Fibroblast of lung (primary cell): Measurements from ENCODE around the gene ANKRD44. TPM values are rescaled to one million over a fixed set of nuclear protein-coding genes. Genes with fewer than 3 reads are reported as not detected.
A peak's percentile ranks its signal among the peaks of the same experiment; 100 is the strongest.

Experiments
- DNase-seq, 2 donors: peaks; one replicate each; pipeline versions ENCODE4 v3.0.0 to v3.0.0-alpha.2; 2010; ENCODE audit warnings: low read depth in 2 of 2
- H2AFZ ChIP-seq: 2 replicates; pipeline ENCODE4 v1.5.1; 2012; ENCODE audit warnings: low read length, control low read depth, inconsistent platforms
- H3K27ac ChIP-seq: 2 replicates; pipeline ENCODE4 v1.5.1; 2011; ENCODE audit warnings: low read length, control low read depth; ENCODE audit not compliant: insufficient read depth
- H3K27me3 ChIP-seq: 2 replicates; pipeline ENCODE4 v1.5.1; 2011; ENCODE audit warnings: mild to moderate bottlenecking, low read length; ENCODE audit not compliant: control insufficient read depth, insufficient read depth
- H3K36me3 ChIP-seq: 2 replicates; pipeline ENCODE4 v1.5.1; 2011; ENCODE audit warnings: low read length; ENCODE audit not compliant: control insufficient read depth, insufficient read depth
- H3K4me1 ChIP-seq: 2 replicates; pipeline ENCODE4 v1.5.1; 2011; ENCODE audit warnings: low read length; ENCODE audit not compliant: control insufficient read depth, insufficient read depth; ENCODE audit errors: extremely low read depth
- H3K4me2 ChIP-seq: 2 replicates; pipeline ENCODE4 v1.5.1; 2011; ENCODE audit warnings: low read length, control low read depth; ENCODE audit not compliant: insufficient read depth; ENCODE audit errors: extremely low read depth
- H3K4me3 ChIP-seq, 4 experiments: fragments of 200-600 bp in 1 of 4; sonication (generic) in 1 of 4; replicated peaks in 1 of 4; 2 replicates each; pipeline ENCODE4 v1.5.1; 2011 to 2016; ENCODE audit warnings: low read length in 4 of 4, low read depth in 3 of 4, mild to moderate bottlenecking in 3 of 4, control low read depth in 2 of 4, inconsistent platforms in 1 of 4, mixed read lengths in 1 of 4; ENCODE audit not compliant: insufficient read depth in 1 of 4; ENCODE audit errors: control extremely low read depth in 1 of 4
- H3K79me2 ChIP-seq: 2 replicates; pipeline ENCODE4 v1.5.1; 2012; ENCODE audit warnings: mild to moderate bottlenecking, low read length, inconsistent platforms; ENCODE audit not compliant: control insufficient read depth, insufficient read depth
- H3K9ac ChIP-seq: 2 replicates; pipeline ENCODE4 v1.5.1; 2011; ENCODE audit warnings: mild to moderate bottlenecking, low read length, control low read depth; ENCODE audit not compliant: insufficient read depth
- H3K9me3 ChIP-seq: 2 replicates; pipeline ENCODE4 v1.5.1; 2012; ENCODE audit warnings: low read depth, low read length; ENCODE audit not compliant: control insufficient read depth, insufficient read depth
- H4K20me1 ChIP-seq: 2 replicates; pipeline ENCODE4 v1.5.1; 2011; ENCODE audit warnings: low read length; ENCODE audit not compliant: control insufficient read depth, insufficient read depth; ENCODE audit errors: extremely low read depth
- CTCF ChIP-seq, 2 donors: IDR thresholded peaks in 1 of 2; conservative IDR thresholded peaks in 1 of 2; 1 replicate in 1 of 2; 2 replicates in 1 of 2; pipeline ENCODE4 v1.5.1; 2011 to 2012; ENCODE audit warnings: low read length in 2 of 2, control low read depth in 1 of 2, inconsistent platforms in 1 of 2, low read depth in 1 of 2, mild to moderate bottlenecking in 1 of 2
- EZH2 ChIP-seq: IDR thresholded peaks from 2 replicates; pipeline ENCODE4 v1.5.1; 2012; ENCODE audit warnings: low read length, control low read depth, mild to moderate bottlenecking; ENCODE audit errors: missing control alignments
- polyA plus RNA-seq, 2 donors: library from polyadenylated mRNA; depleted of rRNA in 1 of 2; stranded (reverse) in 1 of 2; unstranded in 1 of 2; fragments of >200 nt; gene quantifications; 2 replicates each; pipeline ENCODE4 v1.2.1, GENCODE V29; 2011 to 2012; ENCODE audit warnings: missing spikeins in 1 of 2
- total RNA-seq: library from RNA; depleted of rRNA; stranded (reverse); fragments of >200 nt; gene quantifications from 2 replicates; pipeline ENCODE4 v1.2.1, GENCODE V29; 2014

The ANKRD44 gene
- total and polyA plus RNA-seq, 2 donors (not counting 1 experiment from before 2014, with no cell fraction given) = 7.6 to 9.7 TPM

GRCh38 chr2:197182668-197183067 is 127.9 kb downstream of the ANKRD44 start:
- H3K9ac ChIP-seq = no peak overlapping the region
- peaks cover 8% of the 10 kb centered on the region for H3K4me1 ChIP-seq
- H3K79me2 ChIP-seq = no peaks in the 10 kb centered on the region
- no peaks in the 10 kb centered on the region for H3K9me3 ChIP-seq
- no peak overlapping the region for H2AFZ ChIP-seq
- TF ChIP-seq CTCF (conservative IDR thresholded peaks at IDR 0.05 in 1 of 2, IDR thresholded peaks at IDR 0.05 in 1 of 2; ENCODE audit: low read depth in 1 of 2, low read length in 2 of 2) (no peak), EZH2 (no peak)
- no peak overlapping the region for H3K27ac ChIP-seq
- H3K4me2 ChIP-seq = no peak overlapping the region
- no peak overlapping the region for H3K4me3 ChIP-seq
- no peaks in the 10 kb centered on the region for H4K20me1 ChIP-seq
- DNase-seq = peak in 1 of 2 donors; percentile 38
- H3K27me3 ChIP-seq = no peaks in the 10 kb centered on the region
- H3K36me3 ChIP-seq = no peaks in the 10 kb centered on the region

- TF ChIP-seq CTCF (conservative IDR thresholded peaks at IDR 0.05 in 1 of 2, IDR thresholded peaks at IDR 0.05 in 1 of 2; ENCODE audit: low read depth in 1 of 2, low read length in 2 of 2) = no peak
- TF ChIP-seq EZH2 = no peak
- Histone ChIP-seq H3K9ac (no peak overlapping the region), H3K79me2 (no peaks in the 10 kb centered on the region), H3K4me1 (peaks cover 8% of the 10 kb centered on the region), H4K20me1 (no peaks in the 10 kb centered on the region), H2AFZ (no peak overlapping the region), H3K4me2 (peak overlapping the region; percentile 26), H3K27ac (peak overlapping the region; percentile 16), H3K4me3 (no peak overlapping the region), H3K27me3 (no peaks in the 10 kb centered on the region), H3K9me3 (no peaks in the 10 kb centered on the region), H3K36me3 (no peaks in the 10 kb centered on the region)
- DNase-seq = peak; percentile 13 to 88
Measured at GRCh38 chr2:197181491-197181890, 129.1 kb downstream of the ANKRD44 start.

GRCh38 chr2:197179744-197180498 is 130.7 kb downstream of the ANKRD44 start:
- Histone ChIP-seq H3K27ac (peak overlapping the region; percentile 75), H3K4me3 (no peak overlapping the region), H3K36me3 (no peaks in the 10 kb centered on the region), H3K79me2 (no peaks in the 10 kb centered on the region), H3K9ac (peak overlapping the region; percentile 28), H4K20me1 (no peaks in the 10 kb centered on the region), H3K9me3 (no peaks in the 10 kb centered on the region), H3K4me1 (peaks cover 8% of the 10 kb centered on the region), H3K4me2 (peak overlapping the region; percentile 41), H2AFZ (no peak overlapping the region), H3K27me3 (no peaks in the 10 kb centered on the region)
- DNase-seq = peak; percentile 80 to 96
- TF ChIP-seq EZH2 (no peak), CTCF (conservative IDR thresholded peaks at IDR 0.05 in 1 of 2, IDR thresholded peaks at IDR 0.05 in 1 of 2; ENCODE audit: low read depth in 1 of 2, low read length in 2 of 2) (no peak)
